ENCODE measurements around the gene FAM219B. TPM values are rescaled to one million over a fixed set of nuclear protein-coding genes. Genes with fewer than 3 reads are reported as not detected.

The FAM219B gene
- total and polyA plus RNA-seq, 2 of the 8 experiments (the other 6 are each of a cell fraction or from before 2014, with no cell fraction given) = 57.1 to 66.6 TPM

DNA sequence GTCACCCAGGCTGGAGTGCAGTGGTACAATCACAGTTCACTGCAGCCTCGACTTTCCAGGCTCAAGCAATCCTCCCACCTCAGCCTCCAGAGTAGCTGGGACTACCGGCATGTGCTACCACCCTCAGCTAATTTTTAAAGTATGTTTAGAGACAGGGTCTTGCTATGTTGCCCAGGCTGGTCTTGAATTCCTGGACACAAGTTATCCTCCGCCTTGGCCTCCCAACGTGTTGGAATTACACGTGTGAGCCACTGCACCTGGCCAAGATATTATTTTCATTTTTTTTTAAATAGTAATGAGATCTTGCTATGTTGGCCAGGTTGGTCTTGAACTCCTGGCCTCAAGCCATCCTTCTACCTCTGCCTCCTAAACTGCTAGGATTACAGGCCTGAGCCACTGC, 21.2 kb downstream of the FAM219B start:
- H3K4me3 ChIP-seq (ENCODE audit: extremely low read depth in 1 of 4, insufficient read depth in 2 of 4, low read depth in 3 of 4, low read length in 4 of 4) = no peak overlapping the region
- no peak overlapping the region for H2AK5ac ChIP-seq (ENCODE audit: low read depth, low read length)
- 91% methylated on average over 5 of the region's 5 CpGs; no CpG with 5 or more reads in 1 of the 2 experiments for WGBS, 2 experiments (ENCODE audit: extremely low coverage in 1 of 2, insufficient coverage in 1 of 2, insufficient read length in 1 of 2, insufficient replicate concordance in 2 of 2, low coverage in 1 of 2, low lambda C conversion rate in 2 of 2, missing lambda C conversion rate in 1 of 2)
- no peak overlapping the region for H3K14ac ChIP-seq (ENCODE audit: insufficient read length)
- DNase-seq (ENCODE audit: low read depth in 1 of 2, low spot score in 2 of 2) = no peak
- no peak overlapping the region for H3K27ac ChIP-seq (ENCODE audit: low read depth, low read length)
- no peak overlapping the region for H4K91ac ChIP-seq (replicated peaks; ENCODE audit: insufficient read length, low read length)
- no peak overlapping the region for H4K8ac ChIP-seq (ENCODE audit: extremely low read depth, insufficient read depth, low read length)
- H2BK20ac ChIP-seq (ENCODE audit: low read length) = no peak overlapping the region
- no peak overlapping the region for H2AFZ ChIP-seq (ENCODE audit: low read length)
- H3K56ac ChIP-seq (replicated peaks; ENCODE audit: insufficient read length, low read depth, low read length) = no peak overlapping the region
- H3K18ac ChIP-seq (ENCODE audit: extremely low read depth, low read length) = no peak overlapping the region
- H3K79me2 ChIP-seq (ENCODE audit: control insufficient read depth in 1 of 2, insufficient read depth in 2 of 2, low read length in 2 of 2) = no peaks in the 10 kb centered on the region
- no peak overlapping the region for H4K5ac ChIP-seq (ENCODE audit: insufficient read length, low read depth, low read length)
- peaks cover 0 to 8% (median 3%) of the 10 kb centered on the region in 4 experiments; a peak in 6 of 7 replicates for H3K4me1 ChIP-seq (replicated peaks in 1 of 4; ENCODE audit: control insufficient read depth in 3 of 4, insufficient read depth in 4 of 4, low read length in 3 of 4)
- H2BK15ac ChIP-seq (ENCODE audit: low read length) = no peak overlapping the region
- H2BK120ac ChIP-seq (replicated peaks; ENCODE audit: low read depth, low read length) = no peak overlapping the region
- ChIA-PET POLR2A (ENCODE audit: partially characterized antibody) (interaction anchor here (1.0 to 1.9 kb wide), 3 partner anchors 8 to 16 kb away, joined by 3 to 6 read pairs (median 5); no protein-coding TSS in a partner anchor), CTCF (ENCODE audit: partially characterized antibody) (interaction anchor here (0.7 to 2.4 kb wide), 5 partner anchors 45 to 472 kb away, joined by 3 to 6 read pairs (median 3); no protein-coding TSS in a partner anchor)
- H2BK5ac ChIP-seq (ENCODE audit: low read depth, low read length) = no peak overlapping the region
- no peak overlapping the region for H2BK12ac ChIP-seq (ENCODE audit: low read depth, low read length)
- H3K9me3 ChIP-seq (ENCODE audit: insufficient read depth in 2 of 2, low read depth in 1 of 2, low read length in 1 of 2) = no peaks in the 10 kb centered on the region
- H3K9ac ChIP-seq (replicated peaks in 1 of 4; ENCODE audit: extremely low read depth in 1 of 4, low read depth in 3 of 4, low read length in 3 of 4) = no peak overlapping the region
- H3K4me2 ChIP-seq (ENCODE audit: insufficient read depth in 1 of 2, low read depth in 2 of 2, low read length in 2 of 2) = no peak overlapping the region
- no peak overlapping the region for H3K4ac ChIP-seq (replicated peaks; ENCODE audit: insufficient read length, low read depth, low read length)
- H3K79me1 ChIP-seq (ENCODE audit: low read depth, low read length) = no peaks in the 10 kb centered on the region
- no peaks in the 10 kb centered on the region for H3K27me3 ChIP-seq (replicated peaks in 1 of 4; ENCODE audit: control insufficient read depth in 3 of 4, extremely low read depth in 1 of 4, insufficient read depth in 3 of 4, low read length in 3 of 4)
- no peak overlapping the region for H3K23ac ChIP-seq (ENCODE audit: insufficient read length)
- H3K36me3 ChIP-seq (ENCODE audit: control insufficient read depth in 2 of 4, insufficient read depth in 4 of 4, low read length in 3 of 4) = no peaks in the 10 kb centered on the region
- H3K23me2 ChIP-seq (ENCODE audit: low read depth, low read length) = peaks cover 8% of the 10 kb centered on the region
- H4K20me1 ChIP-seq (replicated peaks in 1 of 2; ENCODE audit: control insufficient read depth in 1 of 2, insufficient read depth in 2 of 2, low read length in 2 of 2) = no peaks in the 10 kb centered on the region
- FAIRE-seq = no peak
- no peak for TF ChIP-seq KDM1A (IDR thresholded peaks at IDR 0.05; ENCODE audit: borderline replicate concordance, low read length)
- no peak for TF ChIP-seq SP2 (IDR thresholded peaks at IDR 0.05; ENCODE audit: low read length)
- no peak for TF ChIP-seq BCL11A (IDR thresholded peaks at IDR 0.05; ENCODE audit: low read depth in 2 of 2, low read length in 2 of 2)
- no peak for TF ChIP-seq EP300 (IDR thresholded peaks at IDR 0.05; ENCODE audit: borderline replicate concordance in 1 of 2, low read depth in 2 of 2, low read length in 2 of 2)
- no peak for TF ChIP-seq SP1 (IDR thresholded peaks at IDR 0.05; ENCODE audit: low read depth, low read length)
- TF ChIP-seq RXRA (IDR thresholded peaks at IDR 0.05; ENCODE audit: insufficient read depth, low read depth, low read length) = no peak
- TF ChIP-seq SIX5 (IDR thresholded peaks at IDR 0.05; ENCODE audit: low read depth, low read length) = no peak
- TF ChIP-seq JUND (IDR thresholded peaks at IDR 0.05; ENCODE audit: low read length) = no peak
- TF ChIP-seq KDM4A (IDR thresholded peaks at IDR 0.05; ENCODE audit: low read depth, low read length, severe bottlenecking) = no peak
- TF ChIP-seq CBX8 (IDR thresholded peaks at IDR 0.05; ENCODE audit: borderline replicate concordance, low read depth, low read length) = no peak
- TF ChIP-seq BRCA1 (IDR thresholded peaks at IDR 0.05; ENCODE audit: low read depth, low read length) = no peak
- no peak for TF ChIP-seq SUZ12 (IDR thresholded peaks at IDR 0.05; ENCODE audit: low read length)
- no peak for TF ChIP-seq SP4 (IDR thresholded peaks at IDR 0.05; ENCODE audit: low read length)
- no peak for TF ChIP-seq SIRT6 (IDR thresholded peaks at IDR 0.05; ENCODE audit: low read length)
- no peak for TF ChIP-seq GTF2F1 (IDR thresholded peaks at IDR 0.05; ENCODE audit: borderline replicate concordance, low read depth, low read length)

Data from H1 (cell line).